Testis (tissue), 2 donors: Measurements from ENCODE around the gene CAPN12.

Experiments used
- CTCF ChIP-seq, 3 experiments: fragments of 450-650 bp in 2 of 3; fragments of 200-600 bp in 1 of 3; sonication (generic) in 1 of 3; IDR thresholded peaks; one replicate each; pipeline ENCODE4 v1.5.1; 2016 to 2019; ENCODE audit warnings: antibody characterized with exemption in 3 of 3, mild to moderate bottlenecking in 2 of 3, moderate library complexity in 1 of 3
- POLR2A ChIP-seq: fragments of 450-650 bp; IDR thresholded peaks from one replicate; pipeline ENCODE4 v1.6.1; 2017; ENCODE audit warnings: antibody characterized with exemption, mild to moderate bottlenecking, moderate library complexity

DNA sequence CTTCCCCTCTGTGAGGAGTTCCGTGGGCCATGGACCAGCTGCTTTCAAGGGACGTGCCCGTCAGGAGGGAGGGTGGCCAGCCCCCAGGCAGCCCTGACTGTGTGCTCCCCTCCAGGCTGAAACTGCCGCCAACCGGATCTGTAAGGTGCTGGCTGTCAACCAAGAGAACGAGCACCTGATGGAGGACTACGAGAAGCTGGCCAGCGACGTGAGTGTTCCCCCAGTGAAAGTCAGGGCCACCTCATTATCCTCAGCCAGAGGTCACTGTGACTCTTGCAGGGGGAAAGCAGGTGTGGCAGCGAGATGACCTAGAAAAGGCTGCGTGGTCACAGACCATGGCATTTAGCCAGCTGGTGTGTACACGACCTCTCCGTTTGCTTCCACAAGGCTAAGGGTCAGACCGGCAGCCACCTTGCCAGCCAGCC, 29.9 kb downstream of the CAPN12 start:
- TF ChIP-seq POLR2A (no peak), CTCF (IDR thresholded peaks at IDR 0.05) (no peak)
